Adrenal gland (tissue), 5 donors: ENCODE measurements around the gene OR14K1.

Experiments used
- POLR2A ChIP-seq, 2 donors: fragments of 450-650 bp; IDR thresholded peaks; one replicate each; pipeline ENCODE4 v1.6.1; 2017; ENCODE audit warnings: antibody characterized with exemption in 2 of 2, mild to moderate bottlenecking in 2 of 2, moderate library complexity in 1 of 2
- TF ChIP-seq, protein P1 (sequence below), 6 experiments: fragments of 450-650 bp in 4 of 6; fragments of 200-600 bp in 2 of 6; sonication (generic) in 1 of 6; IDR thresholded peaks; 1 replicate in 5 of 6; 2 replicates in 1 of 6; pipeline versions ENCODE4 v1.5.1 to v1.8.0; 2016 to 2021; ENCODE audit warnings: antibody characterized with exemption in 6 of 6, mild to moderate bottlenecking in 2 of 6, moderate library complexity in 1 of 6
- donor health status: DM: no; HTN: no; CAD: no.

DNA sequence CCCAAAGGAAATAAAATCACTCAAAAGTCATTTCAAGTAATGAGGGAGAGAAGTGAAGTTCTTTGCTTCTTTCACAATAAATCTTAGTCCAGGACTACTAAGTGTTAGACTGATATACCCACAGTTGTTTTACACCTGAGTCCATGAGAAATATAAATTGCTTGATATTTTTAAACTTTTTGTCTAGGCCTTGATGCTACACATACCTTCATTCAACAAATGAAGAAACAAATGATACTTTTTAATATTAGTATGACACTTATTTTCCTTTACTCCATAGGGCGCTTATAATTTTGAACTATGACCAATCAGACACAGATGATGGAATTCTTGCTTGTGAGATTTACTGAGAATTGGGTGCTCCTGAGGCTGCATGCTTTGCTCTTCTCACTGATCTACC lies at the start of gene OR14K1:
- TF ChIP-seq, protein P1, sequence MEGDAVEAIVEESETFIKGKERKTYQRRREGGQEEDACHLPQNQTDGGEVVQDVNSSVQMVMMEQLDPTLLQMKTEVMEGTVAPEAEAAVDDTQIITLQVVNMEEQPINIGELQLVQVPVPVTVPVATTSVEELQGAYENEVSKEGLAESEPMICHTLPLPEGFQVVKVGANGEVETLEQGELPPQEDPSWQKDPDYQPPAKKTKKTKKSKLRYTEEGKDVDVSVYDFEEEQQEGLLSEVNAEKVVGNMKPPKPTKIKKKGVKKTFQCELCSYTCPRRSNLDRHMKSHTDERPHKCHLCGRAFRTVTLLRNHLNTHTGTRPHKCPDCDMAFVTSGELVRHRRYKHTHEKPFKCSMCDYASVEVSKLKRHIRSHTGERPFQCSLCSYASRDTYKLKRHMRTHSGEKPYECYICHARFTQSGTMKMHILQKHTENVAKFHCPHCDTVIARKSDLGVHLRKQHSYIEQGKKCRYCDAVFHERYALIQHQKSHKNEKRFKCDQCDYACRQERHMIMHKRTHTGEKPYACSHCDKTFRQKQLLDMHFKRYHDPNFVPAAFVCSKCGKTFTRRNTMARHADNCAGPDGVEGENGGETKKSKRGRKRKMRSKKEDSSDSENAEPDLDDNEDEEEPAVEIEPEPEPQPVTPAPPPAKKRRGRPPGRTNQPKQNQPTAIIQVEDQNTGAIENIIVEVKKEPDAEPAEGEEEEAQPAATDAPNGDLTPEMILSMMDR (IDR thresholded peaks at IDR 0.05): no peak
- TF ChIP-seq POLR2A (IDR thresholded peaks at IDR 0.05): no peak
